ENCODE measurements around the gene NFKBIE.

GRCh38 chr6:44257753-44258324 lies 7.5 kb downstream of the NFKBIE start:
- TF ChIP-seq POLR2A (IDR thresholded peaks at IDR 0.05; ENCODE audit: low read depth, low read length) (peak; percentile 68; the same call in 1 of the 2 replicates), POLR2AphosphoS5 (IDR thresholded peaks at IDR 0.05; ENCODE audit: low read depth, low read length) (peak; percentile 80; the same call in 1 of the 2 replicates)

Measured in GM12892 (cell line).